GM23338 (cell line): Measurements from ENCODE around the gene C2CD5. TPM values are rescaled to one million over a fixed set of nuclear protein-coding genes. Genes with fewer than 3 reads are reported as not detected.
"Not testable (repeated sequence)": the region's sequence is repeated elsewhere in the genome, so short reads cannot be mapped to it uniquely, and the experiment has no call there.

Source experiments
- ATAC-seq: fragments of 200-7000 bp; cut with Tn5 transposase; 3 replicates; pipeline ENCODE4 v1.9.1; 2020
- DNase-seq: peaks from one replicate; pipeline ENCODE4 v3.0.0-alpha.2; 2015; ENCODE audit warnings: low spot score
- H2AFZ ChIP-seq: fragments of 200-600 bp; sonication (generic); 2 replicates; pipeline ENCODE4 v1.8.0; 2016; ENCODE audit warnings: antibody characterized with exemption, mild to moderate bottlenecking, moderate library complexity
- H3F3A ChIP-seq: fragments of 200-600 bp; sonication (generic); replicated peaks from 2 replicates; pipeline ENCODE4 v1.8.0; 2017; ENCODE audit warnings: antibody characterized with exemption, mixed run types, low read depth
- H3K27ac ChIP-seq: fragments of 200-600 bp; sonication (generic); 2 replicates; pipeline ENCODE4 v1.6.1; 2016; ENCODE audit warnings: low read depth
- H3K27me3 ChIP-seq: fragments of 200-600 bp; sonication (generic); 2 replicates; pipeline ENCODE4 v1.8.0; 2016; ENCODE audit warnings: mild to moderate bottlenecking, mixed run types, moderate library complexity; ENCODE audit not compliant: insufficient read depth
- H3K36me3 ChIP-seq: fragments of 200-600 bp; sonication (generic); 2 replicates; pipeline ENCODE4 v1.8.0; 2016; ENCODE audit warnings: mild to moderate bottlenecking; ENCODE audit not compliant: insufficient read depth
- H3K4me1 ChIP-seq: fragments of 200-600 bp; sonication (generic); 2 replicates; pipeline ENCODE4 v1.8.0; 2016; ENCODE audit warnings: mild to moderate bottlenecking, moderate library complexity; ENCODE audit not compliant: insufficient read depth
- H3K4me2 ChIP-seq: fragments of 200-600 bp; sonication (generic); 2 replicates; pipeline ENCODE4 v1.7.1; 2017; ENCODE audit warnings: mixed run types
- H3K4me3 ChIP-seq: fragments of 200-600 bp; sonication (generic); 2 replicates; pipeline ENCODE4 v1.6.1; 2016; ENCODE audit warnings: mixed run types
- H3K79me2 ChIP-seq: fragments of 200-600 bp; sonication (generic); replicated peaks from 2 replicates; pipeline ENCODE4 v1.8.0; 2017; ENCODE audit warnings: mild to moderate bottlenecking; ENCODE audit not compliant: insufficient read depth
- H3K9me2 ChIP-seq: fragments of 200-600 bp; sonication (generic); 2 replicates; pipeline ENCODE4 v1.8.0; 2017; ENCODE audit not compliant: insufficient read depth
- H4K20me1 ChIP-seq: fragments of 200-600 bp; sonication (generic); replicated peaks from 2 replicates; pipeline ENCODE4 v1.8.0; 2017; ENCODE audit warnings: mild to moderate bottlenecking; ENCODE audit not compliant: insufficient read depth
- H3K27ac Mint-ChIP-seq: 2 replicates; pipeline ENCODE4 v1.8.0; 2020; ENCODE audit warnings: inconsistent platforms, mild to moderate bottlenecking, moderate library complexity, mixed read lengths
- H3K27me3 Mint-ChIP-seq: 3 replicates; pipeline ENCODE4 v1.8.0; 2022; ENCODE audit warnings: low read depth, mild to moderate bottlenecking, moderate library complexity, mixed read lengths, inconsistent platforms; ENCODE audit not compliant: insufficient read depth, poor library complexity
- H3K36me3 Mint-ChIP-seq: 3 replicates; pipeline ENCODE4 v1.8.0; 2021; ENCODE audit warnings: low read depth, mild to moderate bottlenecking, inconsistent platforms, moderate library complexity, mixed read lengths
- H3K4me1 Mint-ChIP-seq: 3 replicates; pipeline ENCODE4 v1.8.0; 2020; ENCODE audit warnings: mild to moderate bottlenecking, inconsistent platforms, mixed read lengths
- H3K4me3 Mint-ChIP-seq: 3 replicates; pipeline ENCODE4 v1.8.0; 2021; ENCODE audit warnings: moderate library complexity, mild to moderate bottlenecking, inconsistent platforms, mixed read lengths
- H3K9me3 Mint-ChIP-seq: 3 replicates; pipeline ENCODE4 v1.8.0; 2020; ENCODE audit warnings: moderate library complexity, mild to moderate bottlenecking, inconsistent platforms, mixed read lengths
- CREB1 ChIP-seq: fragments of 250-450 bp; sonication (Bioruptor Pico); IDR thresholded peaks from 2 replicates; pipeline ENCODE4 v1.5.0; 2020; ENCODE audit warnings: low read depth, mild to moderate bottlenecking, moderate library complexity
- NANOG ChIP-seq: IDR thresholded peaks from 2 replicates; pipeline ENCODE4 v1.6.1; 2016; ENCODE audit warnings: antibody characterized with exemption, borderline replicate concordance
- POLR2AphosphoS5 ChIP-seq: IDR thresholded peaks from 2 replicates; pipeline ENCODE4 v1.6.1; 2016; ENCODE audit warnings: antibody characterized with exemption, low read depth
- ZNF331 ChIP-seq: fragments of 250-450 bp; sonication (Bioruptor Pico); IDR thresholded peaks from 2 replicates; pipeline ENCODE4 v1.5.0; 2020; ENCODE audit warnings: low read depth, mild to moderate bottlenecking, moderate library complexity
- polyA plus RNA-seq: library from polyadenylated mRNA; unstranded; fragments of >200 nt; fragmentation: Nextera tagmentation; extraction: Ambion mirVana; gene quantifications from 2 replicates; pipeline ENCODE4 v1.2.1, GENCODE V29; 2016
- total RNA-seq: library from RNA; depleted of rRNA; stranded (reverse); fragments of >200 nt; shearing (Covaris generic); gene quantifications from 2 replicates; pipeline ENCODE4 v1.2.3, GENCODE V29; 2014
- TF ChIP-seq, protein P1 (sequence below): IDR thresholded peaks from one replicate; pipeline ENCODE4 v1.6.1; 2018; ENCODE audit warnings: antibody characterized with exemption; ENCODE audit not compliant: unreplicated experiment
- TF ChIP-seq, protein P2 (sequence below), 2 experiments: fragments of 200-600 bp in 1 of 2; sonication (generic) in 1 of 2; conservative IDR thresholded peaks; 2 replicates each; pipeline versions ENCODE4 v1.5.1 to v1.6.1; 2016 to 2017; ENCODE audit warnings: antibody characterized with exemption in 2 of 2, low read depth in 2 of 2, mild to moderate bottlenecking in 2 of 2, moderate library complexity in 1 of 2
- TF ChIP-seq, protein P3 (sequence below): IDR thresholded peaks from 2 replicates; pipeline ENCODE4 v1.6.1; 2016; ENCODE audit warnings: antibody characterized with exemption

Gene C2CD5
- total and polyA plus RNA-seq, 2 experiments from 2014 or later = 22.0 to 68.6 TPM

GRCh38 chr12:22488478-22488877, 55.9 kb downstream of the C2CD5 start:
- Histone ChIP-seq H3K4me2 (no peak overlapping the region), H3K9me2 (no peaks in the 10 kb centered on the region), H3K36me3 (no peaks in the 10 kb centered on the region; the same call in 1 of the 2 replicates), H3K4me1 (no peaks in the 10 kb centered on the region), H4K20me1 (no peaks in the 10 kb centered on the region), H2AFZ (no peak overlapping the region), H3K27me3 (no peaks in the 10 kb centered on the region), H3K4me3 (no peak overlapping the region), H3K79me2 (no peaks in the 10 kb centered on the region), H3K27ac (no peak overlapping the region), H3F3A (no peaks in the 10 kb centered on the region)
- no peak overlapping the region for H3K27ac Mint-ChIP-seq
- TF ChIP-seq NANOG (no peak), POLR2AphosphoS5 (no peak)
- TF ChIP-seq, protein P1, sequence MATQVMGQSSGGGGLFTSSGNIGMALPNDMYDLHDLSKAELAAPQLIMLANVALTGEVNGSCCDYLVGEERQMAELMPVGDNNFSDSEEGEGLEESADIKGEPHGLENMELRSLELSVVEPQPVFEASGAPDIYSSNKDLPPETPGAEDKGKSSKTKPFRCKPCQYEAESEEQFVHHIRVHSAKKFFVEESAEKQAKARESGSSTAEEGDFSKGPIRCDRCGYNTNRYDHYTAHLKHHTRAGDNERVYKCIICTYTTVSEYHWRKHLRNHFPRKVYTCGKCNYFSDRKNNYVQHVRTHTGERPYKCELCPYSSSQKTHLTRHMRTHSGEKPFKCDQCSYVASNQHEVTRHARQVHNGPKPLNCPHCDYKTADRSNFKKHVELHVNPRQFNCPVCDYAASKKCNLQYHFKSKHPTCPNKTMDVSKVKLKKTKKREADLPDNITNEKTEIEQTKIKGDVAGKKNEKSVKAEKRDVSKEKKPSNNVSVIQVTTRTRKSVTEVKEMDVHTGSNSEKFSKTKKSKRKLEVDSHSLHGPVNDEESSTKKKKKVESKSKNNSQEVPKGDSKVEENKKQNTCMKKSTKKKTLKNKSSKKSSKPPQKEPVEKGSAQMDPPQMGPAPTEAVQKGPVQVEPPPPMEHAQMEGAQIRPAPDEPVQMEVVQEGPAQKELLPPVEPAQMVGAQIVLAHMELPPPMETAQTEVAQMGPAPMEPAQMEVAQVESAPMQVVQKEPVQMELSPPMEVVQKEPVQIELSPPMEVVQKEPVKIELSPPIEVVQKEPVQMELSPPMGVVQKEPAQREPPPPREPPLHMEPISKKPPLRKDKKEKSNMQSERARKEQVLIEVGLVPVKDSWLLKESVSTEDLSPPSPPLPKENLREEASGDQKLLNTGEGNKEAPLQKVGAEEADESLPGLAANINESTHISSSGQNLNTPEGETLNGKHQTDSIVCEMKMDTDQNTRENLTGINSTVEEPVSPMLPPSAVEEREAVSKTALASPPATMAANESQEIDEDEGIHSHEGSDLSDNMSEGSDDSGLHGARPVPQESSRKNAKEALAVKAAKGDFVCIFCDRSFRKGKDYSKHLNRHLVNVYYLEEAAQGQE = no peak
- TF ChIP-seq, protein P2, sequence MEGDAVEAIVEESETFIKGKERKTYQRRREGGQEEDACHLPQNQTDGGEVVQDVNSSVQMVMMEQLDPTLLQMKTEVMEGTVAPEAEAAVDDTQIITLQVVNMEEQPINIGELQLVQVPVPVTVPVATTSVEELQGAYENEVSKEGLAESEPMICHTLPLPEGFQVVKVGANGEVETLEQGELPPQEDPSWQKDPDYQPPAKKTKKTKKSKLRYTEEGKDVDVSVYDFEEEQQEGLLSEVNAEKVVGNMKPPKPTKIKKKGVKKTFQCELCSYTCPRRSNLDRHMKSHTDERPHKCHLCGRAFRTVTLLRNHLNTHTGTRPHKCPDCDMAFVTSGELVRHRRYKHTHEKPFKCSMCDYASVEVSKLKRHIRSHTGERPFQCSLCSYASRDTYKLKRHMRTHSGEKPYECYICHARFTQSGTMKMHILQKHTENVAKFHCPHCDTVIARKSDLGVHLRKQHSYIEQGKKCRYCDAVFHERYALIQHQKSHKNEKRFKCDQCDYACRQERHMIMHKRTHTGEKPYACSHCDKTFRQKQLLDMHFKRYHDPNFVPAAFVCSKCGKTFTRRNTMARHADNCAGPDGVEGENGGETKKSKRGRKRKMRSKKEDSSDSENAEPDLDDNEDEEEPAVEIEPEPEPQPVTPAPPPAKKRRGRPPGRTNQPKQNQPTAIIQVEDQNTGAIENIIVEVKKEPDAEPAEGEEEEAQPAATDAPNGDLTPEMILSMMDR (conservative IDR thresholded peaks at IDR 0.05; ENCODE audit: low read depth in 2 of 2) = no peak
- peaks cover 30% of the 10 kb centered on the region for H3K36me3 Mint-ChIP-seq
- no peaks in the 10 kb centered on the region for H3K4me1 Mint-ChIP-seq
- no peak overlapping the region for H3K4me3 Mint-ChIP-seq
- H3K27me3 Mint-ChIP-seq = no peaks in the 10 kb centered on the region
- H3K9me3 Mint-ChIP-seq = no peaks in the 10 kb centered on the region
- ATAC-seq = no peak
- DNase-seq = no peak

- not testable (repeated sequence) for ATAC-seq, H3K27me3 ChIP-seq, H3K27ac ChIP-seq, H3K27ac Mint-ChIP-seq, H3K79me2 ChIP-seq, H3K4me3 Mint-ChIP-seq, H3K27me3 Mint-ChIP-seq, H3K4me3 ChIP-seq, H3F3A ChIP-seq, H3K9me2 ChIP-seq, H3K4me2 ChIP-seq, DNase-seq, H3K36me3 ChIP-seq, H3K4me1 Mint-ChIP-seq, H3K4me1 ChIP-seq, H4K20me1 ChIP-seq, H3K9me3 Mint-ChIP-seq, H2AFZ ChIP-seq
- peaks cover 27% of the 10 kb centered on the region for H3K36me3 Mint-ChIP-seq
Observed at GRCh38 chr12:22487683-22488082, 56.7 kb downstream of the C2CD5 start.

- H2AFZ ChIP-seq = no peak overlapping the region
- DNase-seq (no peak), ATAC-seq (no peak)
- no peaks in the 10 kb centered on the region for H3K4me1 ChIP-seq
- H3K27ac Mint-ChIP-seq = no peak overlapping the region
- no peaks in the 10 kb centered on the region for H3K4me1 Mint-ChIP-seq
- no peak overlapping the region for H3K27ac ChIP-seq
- H3K36me3 Mint-ChIP-seq = peaks cover 13% of the 10 kb centered on the region
- H3K4me3 ChIP-seq = no peak overlapping the region
- H3K9me3 Mint-ChIP-seq = no peaks in the 10 kb centered on the region
- H3F3A ChIP-seq = no peaks in the 10 kb centered on the region
- TF ChIP-seq CREB1 (no peak), ZNF331 (CRISPR knock-in tag) (no peak)
- TF ChIP-seq, protein P3, sequence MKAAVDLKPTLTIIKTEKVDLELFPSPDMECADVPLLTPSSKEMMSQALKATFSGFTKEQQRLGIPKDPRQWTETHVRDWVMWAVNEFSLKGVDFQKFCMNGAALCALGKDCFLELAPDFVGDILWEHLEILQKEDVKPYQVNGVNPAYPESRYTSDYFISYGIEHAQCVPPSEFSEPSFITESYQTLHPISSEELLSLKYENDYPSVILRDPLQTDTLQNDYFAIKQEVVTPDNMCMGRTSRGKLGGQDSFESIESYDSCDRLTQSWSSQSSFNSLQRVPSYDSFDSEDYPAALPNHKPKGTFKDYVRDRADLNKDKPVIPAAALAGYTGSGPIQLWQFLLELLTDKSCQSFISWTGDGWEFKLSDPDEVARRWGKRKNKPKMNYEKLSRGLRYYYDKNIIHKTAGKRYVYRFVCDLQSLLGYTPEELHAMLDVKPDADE = no peak
- TF ChIP-seq, protein P2 (conservative IDR thresholded peaks at IDR 0.05; ENCODE audit: low read depth in 2 of 2) = no peak
- no peak overlapping the region for H3K4me3 Mint-ChIP-seq
- no peaks in the 10 kb centered on the region for H3K27me3 Mint-ChIP-seq
- H4K20me1 ChIP-seq = no peaks in the 10 kb centered on the region
- H3K36me3 ChIP-seq = peaks cover 12% of the 10 kb centered on the region; the same call in 1 of the 2 replicates
- no peak overlapping the region for H3K4me2 ChIP-seq
- H3K27me3 ChIP-seq = no peaks in the 10 kb centered on the region
- no peaks in the 10 kb centered on the region for H3K9me2 ChIP-seq
- H3K79me2 ChIP-seq = 0 out of 2 replicates have a peak, but pooled peaks cover 6% of the 10 kb centered on the region
Observed at GRCh38 chr12:22481547-22482104, 62.7 kb downstream of the C2CD5 start.
